ENCODE measurements around the gene TMBIM4.

Gene TMBIM4

GRCh38 chr12:66085998-66086397 is 83.8 kb downstream of the TMBIM4 start:
- DNase-seq, result no peak
